GM21447 (cell line): ENCODE results near the gene GPRIN3.

Experiments
- ATAC-seq: cut with Tn5 transposase; IDR thresholded peaks from one replicate; pipeline ENCODE4 v1.9.1; 2021; ENCODE audit not compliant: unreplicated experiment

GPRIN3 gene

GRCh38 chr4:89293299-89293698 lies 14.3 kb downstream of the GPRIN3 start:
- no peak for ATAC-seq

- no peak for ATAC-seq
These were observed 16.7 kb downstream of the GPRIN3 start for GRCh38 chr4:89290727-89291516.

- ATAC-seq = no peak
These were observed 18.3 kb downstream of the GPRIN3 start for GRCh38 chr4:89289312-89289711.

- no peak for ATAC-seq
These were observed 19.2 kb downstream of the GPRIN3 start for GRCh38 chr4:89288430-89288829.

- ATAC-seq = no peak
These were observed 19.7 kb downstream of the GPRIN3 start for GRCh38 chr4:89287945-89288344.

GRCh38 chr4:89285745-89286144 lies 21.9 kb downstream of the GPRIN3 start:
- no peak for ATAC-seq

- no peak for ATAC-seq
These were observed 22.8 kb downstream of the GPRIN3 start for GRCh38 chr4:89284828-89285227.

- ATAC-seq = no peak
These were observed 23.6 kb downstream of the GPRIN3 start for GRCh38 chr4:89284020-89284424.

- ATAC-seq = no peak
These were observed 24.2 kb downstream of the GPRIN3 start for GRCh38 chr4:89283226-89284009.

- ATAC-seq = no peak
These were observed 28.2 kb downstream of the GPRIN3 start for GRCh38 chr4:89279385-89279784.

GRCh38 chr4:89277412-89277811 lies 30.2 kb downstream of the GPRIN3 start:
- no peak for ATAC-seq

GRCh38 chr4:89276296-89276695 lies 31.3 kb downstream of the GPRIN3 start:
- no peak for ATAC-seq

GRCh38 chr4:89275587-89275986 lies 32.0 kb downstream of the GPRIN3 start:
- no peak for ATAC-seq

GRCh38 chr4:89273741-89274141 lies 33.9 kb downstream of the GPRIN3 start:
- no peak for ATAC-seq

GRCh38 chr4:89270792-89271191 lies 36.8 kb downstream of the GPRIN3 start:
- no peak for ATAC-seq

GRCh38 chr4:89269121-89269666 lies 38.4 kb downstream of the GPRIN3 start:
- no peak for ATAC-seq

GRCh38 chr4:89268679-89269078 lies 38.9 kb downstream of the GPRIN3 start:
- ATAC-seq = no peak

GRCh38 chr4:89267846-89268245 lies 39.8 kb downstream of the GPRIN3 start:
- ATAC-seq = no peak

GRCh38 chr4:89267392-89267791 lies 40.2 kb downstream of the GPRIN3 start:
- ATAC-seq = no peak

- no peak for ATAC-seq
These were observed 41.5 kb downstream of the GPRIN3 start for GRCh38 chr4:89266128-89266527.

GRCh38 chr4:89263265-89263664 lies 44.3 kb downstream of the GPRIN3 start:
- ATAC-seq = no peak
